Measurements from ENCODE around the gene OXCT1. TPM values are rescaled to one million over a fixed set of nuclear protein-coding genes. Genes with fewer than 3 reads are reported as not detected.
"Not testable (repeated sequence)": the region's sequence is repeated elsewhere in the genome, so short reads cannot be mapped to it uniquely, and the experiment has no call there.

OXCT1 gene
- total RNA-seq, 1 donor from 2014 or later = 64.6 TPM

DNA sequence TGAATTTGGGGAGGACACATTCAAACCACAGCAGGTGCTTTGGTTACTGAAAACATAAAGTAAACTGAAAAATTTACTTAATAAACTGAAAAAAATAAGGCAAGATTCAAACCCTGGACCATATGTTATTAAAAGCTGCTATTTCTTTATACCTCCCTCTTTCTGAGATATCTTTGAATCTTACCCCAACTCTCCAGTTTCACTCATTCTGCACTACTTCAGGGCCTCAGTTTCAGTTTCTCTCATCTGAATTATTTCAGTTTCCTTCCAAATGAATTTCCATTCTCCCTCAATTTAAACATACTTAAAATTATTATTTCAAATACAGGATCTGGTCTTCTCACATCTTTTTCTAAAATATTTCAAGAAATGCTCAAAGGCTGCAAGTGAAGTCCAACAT, 4.9 kb upstream of the OXCT1 start:
- intact Hi-C loops (cut with micrococcal nuclease) = no loop called here

GRCh38 chr5:41874512-41875060, 4.4 kb upstream of the OXCT1 start:
- intact Hi-C loops (cut with micrococcal nuclease) = no loop called here

DNA sequence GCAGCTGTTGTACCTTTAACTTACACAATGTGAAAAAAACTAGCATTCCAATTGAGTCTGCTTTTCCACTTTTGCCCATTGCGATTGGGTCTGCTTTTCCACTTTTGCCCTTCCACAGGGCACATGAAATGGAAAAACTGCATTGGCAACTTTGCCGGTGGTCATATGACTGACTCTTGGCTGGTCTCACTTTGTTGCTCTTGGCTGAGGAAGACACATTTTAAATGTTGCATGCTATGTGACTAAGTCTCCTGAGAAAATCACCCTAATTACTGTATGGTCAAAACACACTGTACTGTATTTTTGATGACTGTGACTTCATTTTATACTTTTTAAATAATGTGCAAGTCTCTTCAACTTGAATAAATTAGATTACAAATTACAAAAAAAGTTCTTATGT, 1.6 kb upstream of the OXCT1 start:
- intact Hi-C loops (cut with micrococcal nuclease) = no loop called here

GRCh38 chr5:41870627-41871048, 413 bp upstream of the OXCT1 start:
- intact Hi-C loops (cut with micrococcal nuclease) = loop anchor here (1.0 kb wide), 3 partner anchors 23 to 55 kb away; partner anchors contain the start of genes FBXO4 and RIMOC1

DNA sequence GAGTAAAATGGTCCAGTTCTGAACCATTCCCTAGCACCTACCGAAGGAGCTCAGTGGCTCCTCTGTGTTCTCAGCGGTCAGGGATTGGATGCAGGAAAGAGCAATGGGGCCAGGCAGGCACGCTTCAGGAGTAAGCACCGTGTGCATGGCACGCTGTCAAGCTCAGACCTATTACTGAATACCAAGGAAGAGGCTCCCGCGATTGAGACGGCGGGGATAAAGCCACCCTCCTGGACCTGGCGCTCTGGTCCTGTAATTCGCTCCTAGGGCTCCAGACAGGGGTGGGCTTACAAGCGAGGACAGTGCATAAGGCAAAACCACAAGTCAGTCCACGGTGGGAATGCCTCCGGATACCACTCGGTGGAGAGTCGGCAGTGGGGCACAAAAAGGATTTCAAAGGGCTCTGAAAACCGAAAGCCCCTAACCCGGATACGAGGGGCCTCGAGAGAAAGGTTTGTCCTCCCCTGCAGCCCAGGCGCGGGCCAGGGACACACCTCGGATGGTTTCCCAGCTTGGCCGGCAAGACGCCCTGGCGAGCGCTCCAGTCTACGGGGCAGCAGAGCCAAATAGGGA, 988 bp downstream of the OXCT1 start:
- intact Hi-C loops (cut with micrococcal nuclease) = loop anchor here (1.0 kb wide), 1 partner anchor 10 kb away; no protein-coding TSS in a partner anchor

DNA sequence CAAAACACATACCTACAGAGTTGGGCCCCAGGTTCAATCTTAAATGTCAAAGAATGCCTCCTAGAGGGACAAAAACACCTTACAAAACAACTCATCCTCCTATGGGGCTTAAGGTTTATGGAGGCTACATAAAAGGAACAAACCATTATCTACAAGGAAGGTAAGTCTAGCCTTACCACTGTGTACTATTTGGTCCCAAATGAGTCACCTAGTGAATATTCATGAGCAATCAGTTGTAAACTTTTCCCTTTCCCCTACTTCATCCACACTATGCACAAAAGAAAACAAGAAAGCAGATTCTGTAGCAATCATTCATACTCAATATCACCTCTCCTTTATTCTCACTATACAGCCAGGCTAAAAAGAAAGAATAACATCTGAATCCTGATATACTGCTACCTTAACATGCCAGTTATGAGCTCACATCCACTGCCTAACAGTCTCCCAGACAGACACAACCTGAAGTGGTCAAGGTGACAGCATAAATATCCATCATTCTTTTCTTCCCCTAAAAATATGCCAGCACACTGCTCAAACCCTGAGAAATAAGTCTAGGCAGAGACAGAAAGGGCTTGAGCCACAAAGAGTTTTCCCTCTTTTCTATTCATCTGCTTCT, 6.2 kb downstream of the OXCT1 start:
- intact Hi-C loops (cut with micrococcal nuclease) = no loop called here

- intact Hi-C loops (cut with micrococcal nuclease) = loop anchor here (1.0 to 10.0 kb wide), 4 partner anchors 10 to 1026 kb away; partner anchors contain the start of gene GHR
Observed at GRCh38 chr5:41858890-41859289, 11.3 kb downstream of the OXCT1 start.

GRCh38 chr5:41857989-41858388, 12.2 kb downstream of the OXCT1 start:
- intact Hi-C loops (cut with micrococcal nuclease) = loop anchor here (5.0 to 10.0 kb wide), 3 partner anchors 567 to 1027 kb away; partner anchors contain the start of gene GHR

- intact Hi-C loops (cut with micrococcal nuclease) = loop anchor here (1.0 to 10.0 kb wide), 7 partner anchors 47 to 1028 kb away; partner anchors contain the start of genes FBXO4, GHR and RIMOC1
Observed at GRCh38 chr5:41856644-41857491, 13.4 kb downstream of the OXCT1 start.

DNA sequence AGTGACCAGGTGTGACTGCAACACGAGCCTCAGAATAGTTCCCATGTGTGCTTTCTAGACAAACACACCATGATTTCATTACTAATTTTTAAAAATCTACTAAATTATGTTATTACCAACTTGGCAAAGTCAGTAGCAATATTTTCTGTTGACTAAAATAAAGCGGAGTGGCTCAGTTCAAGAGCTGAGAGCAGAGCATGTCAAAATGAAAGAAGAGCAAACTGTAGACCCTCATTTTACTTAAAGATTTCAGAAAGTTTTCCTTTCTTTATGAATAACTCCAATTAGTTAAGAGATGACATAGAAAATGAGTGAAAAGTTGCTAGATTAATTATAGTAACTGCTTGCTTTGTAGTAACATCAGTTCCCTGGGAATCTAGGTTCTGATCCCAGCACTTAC, 17.9 kb downstream of the OXCT1 start:
- intact Hi-C loops (cut with micrococcal nuclease) = loop anchor here (10.0 kb wide), 2 partner anchors 573 to 1033 kb away; partner anchors contain the start of gene GHR

DNA sequence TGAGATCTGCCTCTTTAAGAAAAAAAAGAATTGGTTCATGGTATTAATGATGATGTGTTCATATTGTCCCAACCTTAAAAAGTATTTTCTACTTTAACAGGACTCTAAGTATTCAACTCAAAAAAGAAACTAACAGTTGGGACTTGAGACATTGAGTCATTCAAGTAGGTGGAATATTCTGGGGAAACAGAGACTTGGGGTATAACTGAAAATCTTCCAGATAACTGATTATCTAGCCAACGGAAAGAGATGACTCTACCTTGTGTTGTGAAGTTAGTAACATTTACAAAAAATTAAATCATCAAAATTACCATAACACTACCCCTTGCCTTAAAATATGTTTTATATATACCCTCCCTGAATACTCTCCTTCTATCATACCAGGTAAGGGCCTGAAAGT, 19.1 kb downstream of the OXCT1 start:
- intact Hi-C loops (cut with micrococcal nuclease) = loop anchor here (10.0 kb wide), 2 partner anchors 574 to 1034 kb away; partner anchors contain the start of gene GHR

DNA sequence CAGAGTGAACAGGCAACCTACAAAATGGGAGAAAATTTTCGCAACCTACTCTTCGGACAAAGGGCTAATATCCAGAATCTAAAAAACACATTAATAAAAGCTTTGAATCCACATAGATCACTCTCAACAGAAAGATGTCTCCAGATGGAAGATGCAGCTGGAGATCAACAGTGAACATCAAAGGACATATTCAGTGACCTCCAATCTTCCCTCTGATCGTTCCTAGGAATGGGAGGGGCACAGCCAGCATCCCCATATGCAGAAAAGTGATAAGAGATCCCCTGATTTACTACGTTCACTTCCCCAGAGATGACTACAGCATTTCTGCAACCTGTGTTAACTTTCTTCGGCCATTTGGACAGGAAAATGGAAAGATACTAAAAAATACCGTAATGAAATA, 21.2 kb downstream of the OXCT1 start:
- intact Hi-C loops (cut with micrococcal nuclease) = no loop called here

DNA sequence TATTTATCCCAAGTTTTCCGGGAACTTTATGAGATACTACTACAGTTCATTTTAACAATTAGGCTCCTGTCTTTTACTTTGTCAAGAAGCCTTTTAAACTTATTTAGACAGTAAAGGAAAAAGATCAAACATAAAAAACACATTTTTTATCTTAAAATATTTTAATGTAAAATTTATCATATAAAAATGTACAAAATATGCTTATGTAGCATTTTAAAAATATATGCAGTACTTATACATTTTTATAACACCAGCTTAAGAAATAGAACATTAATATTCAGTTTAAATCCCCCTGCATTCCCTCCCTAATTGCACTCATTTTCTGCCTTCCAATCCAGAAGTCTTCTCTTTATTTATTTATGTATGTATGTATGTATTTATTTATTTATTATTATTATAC, 24.5 kb downstream of the OXCT1 start:
- intact Hi-C loops (cut with micrococcal nuclease) = not testable (repeated sequence)

DNA sequence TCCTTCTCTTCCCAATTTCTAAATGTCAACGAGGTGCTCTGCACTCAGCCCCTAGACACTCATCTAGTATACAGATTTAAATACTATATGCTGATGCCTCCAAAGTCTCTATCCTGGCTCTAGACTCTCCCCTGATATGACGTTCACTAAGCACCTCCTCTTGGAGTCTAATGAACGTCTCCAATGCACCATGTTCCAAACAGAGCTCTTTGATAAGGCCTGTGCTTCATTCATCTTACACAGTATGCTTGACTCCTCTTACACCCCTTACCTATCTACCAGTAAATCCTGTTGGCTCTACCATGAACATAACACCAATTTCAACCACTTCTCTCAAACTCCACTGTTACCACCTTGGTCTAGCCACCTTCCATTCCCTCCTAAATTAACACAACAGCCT, 25.7 kb downstream of the OXCT1 start:
- intact Hi-C loops (cut with micrococcal nuclease) = no loop called here

- intact Hi-C loops (cut with micrococcal nuclease) = loop anchor here (1.0 to 2.0 kb wide), 4 partner anchors 88 to 573 kb away; no protein-coding TSS in a partner anchor
Observed at GRCh38 chr5:41843456-41844370, 26.5 kb downstream of the OXCT1 start.

GRCh38 chr5:41842777-41843176, 27.4 kb downstream of the OXCT1 start:
- intact Hi-C loops (cut with micrococcal nuclease) = loop anchor here (1.0 to 2.0 kb wide), 4 partner anchors 87 to 572 kb away; no protein-coding TSS in a partner anchor

DNA sequence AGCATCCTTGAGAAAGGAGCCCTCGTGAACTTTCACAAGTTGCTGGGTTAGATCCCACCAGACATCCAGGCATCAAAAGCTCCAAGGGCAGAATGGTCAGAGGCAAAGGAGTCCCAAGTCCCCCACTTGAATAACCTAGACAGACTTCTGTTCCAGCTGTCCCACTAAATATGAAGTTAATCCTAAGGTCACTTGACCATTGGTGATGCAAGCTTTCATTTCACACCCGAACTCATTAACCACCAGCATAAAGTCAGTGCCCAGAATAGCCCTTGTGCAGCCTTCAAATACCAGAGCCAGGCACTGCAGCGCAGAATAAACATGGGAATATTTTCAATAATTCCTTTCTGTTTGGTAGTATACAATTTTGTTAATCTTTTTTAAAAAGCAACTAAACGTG, 28.9 kb downstream of the OXCT1 start:
- intact Hi-C loops (cut with micrococcal nuclease) = no loop called here

- intact Hi-C loops (cut with micrococcal nuclease) = no loop called here
Observed at GRCh38 chr5:41840251-41840650, 30.0 kb downstream of the OXCT1 start.

- intact Hi-C loops (cut with micrococcal nuclease) = loop anchor here (10.0 kb wide), 1 partner anchor 933 kb away; the partner anchor contains the start of gene C7
Observed at GRCh38 chr5:41837793-41838192, 32.4 kb downstream of the OXCT1 start.

DNA sequence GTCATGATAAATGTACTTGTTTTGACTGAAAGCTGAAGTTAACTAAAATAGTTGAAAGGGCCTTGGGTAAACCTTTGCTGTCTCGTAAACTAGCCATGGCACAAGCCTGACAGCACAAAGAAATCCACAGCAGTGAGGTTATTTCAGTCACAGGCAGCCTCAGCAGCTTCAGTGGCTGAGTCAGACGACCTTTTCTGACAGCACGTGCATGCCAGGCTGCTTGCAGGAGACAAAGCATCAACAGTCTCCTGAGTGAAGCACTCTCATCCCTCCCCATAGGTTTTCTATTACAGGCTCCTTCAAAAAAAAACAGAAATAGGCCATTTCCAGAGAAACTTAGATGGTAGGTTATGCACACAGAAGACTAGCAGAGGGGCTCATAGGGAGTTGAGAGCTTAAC, 34.6 kb downstream of the OXCT1 start:
- intact Hi-C loops (cut with micrococcal nuclease) = loop anchor here (10.0 kb wide), 1 partner anchor 931 kb away; the partner anchor contains the start of gene C7

All from T-helper 2 cell treated with Interferon-gamma antibody and Interleukin-4, amounts not matched to agents 100 ng/mL and 5 ng/mL, for 36 hours (primary cell).